ENCODE data around the gene CNTNAP2. TPM values are rescaled to one million over a fixed set of nuclear protein-coding genes. Genes with fewer than 3 reads are reported as not detected.

The CNTNAP2 gene
- total and polyA plus RNA-seq, 9 of the 15 experiments (the other 6 are each of a cell fraction or from before 2014, with no cell fraction given) = 0.04 to 0.62 (median 0.09) TPM; not detected in 4

DNA sequence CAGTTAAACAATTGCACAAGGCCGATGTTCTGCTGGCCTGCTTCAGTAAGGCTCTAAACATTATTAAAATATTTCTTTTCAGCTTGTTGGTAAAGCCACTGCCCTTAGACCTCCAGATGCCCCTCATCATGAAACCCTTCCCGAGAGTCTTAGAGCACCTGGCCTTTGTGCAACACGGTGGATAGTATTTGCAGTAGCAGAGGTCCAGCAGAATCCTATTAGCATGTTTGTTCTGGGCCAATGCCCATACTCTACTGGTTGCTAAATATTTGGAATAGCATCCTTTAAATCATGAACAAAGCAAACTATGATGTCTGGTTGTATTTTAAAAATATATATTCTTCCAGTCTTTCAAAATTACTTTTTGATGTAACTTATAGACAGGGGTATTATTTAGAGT, 584.6 kb downstream of the CNTNAP2 start:
- Histone ChIP-seq H2AFZ (ENCODE audit: low read depth, low read length) (no peak overlapping the region), H4K20me1 (replicated peaks; ENCODE audit: control insufficient read depth, insufficient read depth, low read length) (no peaks in the 10 kb centered on the region), H3K4me2 (ENCODE audit: insufficient read depth, low read length) (no peak overlapping the region), H3K9me1 (ENCODE audit: control insufficient read depth, insufficient read depth, low read length) (no peaks in the 10 kb centered on the region), H3K4me3 (no peak overlapping the region), H3K36me3 (ENCODE audit: control insufficient read depth, insufficient read depth, low read length) (no peaks in the 10 kb centered on the region), H3K9ac (ENCODE audit: insufficient read depth in 1 of 2, low read depth in 2 of 2, low read length in 2 of 2) (no peak overlapping the region), H3K4me1 (replicated peaks in 1 of 2; ENCODE audit: control insufficient read depth in 2 of 2, insufficient read depth in 2 of 2, low read length in 2 of 2) (no peaks in the 10 kb centered on the region), H3K9me3 (replicated peaks; ENCODE audit: control insufficient read depth, insufficient read depth, low read depth, low read length) (no peaks in the 10 kb centered on the region), H3K79me2 (ENCODE audit: control insufficient read depth, insufficient read depth, low read length) (no peaks in the 10 kb centered on the region), H3K27me3 (ENCODE audit: control insufficient read depth in 2 of 2, insufficient read depth in 2 of 2, low read length in 2 of 2) (no peaks in the 10 kb centered on the region), H3K27ac (ENCODE audit: extremely low read depth, low read depth, low read length) (no peak overlapping the region)
- DNase-seq (ENCODE audit: extremely low read depth in 1 of 4, low spot score in 3 of 4) = no peak
- WGBS (ENCODE audit: insufficient coverage, low coverage, missing lambda C conversion rate) = 2% methylated on average over 3 of the region's 3 CpGs
- intact Hi-C loops (cut with micrococcal nuclease) = loop anchor here (1.0 kb wide), 1 partner anchor 8 kb away; no protein-coding TSS in a partner anchor
- no peak for FAIRE-seq
- ChIA-PET CTCF (ENCODE audit: low intra/inter-chr PET ratio) (no interaction called here), POLR2A (no interaction called here)
- no peak for ATAC-seq
- in situ Hi-C loops (cut with MboI) = no loop called here
- no TSS peak for BruUV-seq (replicated peaks)
- no peak for TF ChIP-seq SIRT6 (IDR thresholded peaks at IDR 0.05; ENCODE audit: low read depth, low read length)
- TF ChIP-seq ZKSCAN1 (IDR thresholded peaks at IDR 0.05; ENCODE audit: low read depth, low read length) = no peak
- TF ChIP-seq ZNF140 (CRISPR knock-in tag; IDR thresholded peaks at IDR 0.05) = no peak
- TF ChIP-seq ZMIZ1 (IDR thresholded peaks at IDR 0.05; ENCODE audit: low read depth in 2 of 2, low read length in 2 of 2) = no peak
- no peak for TF ChIP-seq TCFL5 (CRISPR knock-in tag; conservative IDR thresholded peaks at IDR 0.05)
- no peak for TF ChIP-seq ARHGAP35 (IDR thresholded peaks at IDR 0.05; ENCODE audit: partially characterized antibody)
- TF ChIP-seq ZNF75A (CRISPR knock-in tag; IDR thresholded peaks at IDR 0.05) = no peak
- no peak for TF ChIP-seq KLF6 (CRISPR knock-in tag; IDR thresholded peaks at IDR 0.05; ENCODE audit: borderline replicate concordance)
- TF ChIP-seq PURB (CRISPR knock-in tag; IDR thresholded peaks at IDR 0.05; ENCODE audit: low read depth) = no peak
- TF ChIP-seq JUN (IDR thresholded peaks at IDR 0.05; ENCODE audit: borderline replicate concordance, low read depth, low read length) = no peak
- TF ChIP-seq JUN (CRISPR knock-in tag; IDR thresholded peaks at IDR 0.05; ENCODE audit: borderline replicate concordance) = no peak
- TF ChIP-seq GABPB1 (CRISPR knock-in tag; IDR thresholded peaks at IDR 0.05) = no peak
- TF ChIP-seq, protein P1, sequence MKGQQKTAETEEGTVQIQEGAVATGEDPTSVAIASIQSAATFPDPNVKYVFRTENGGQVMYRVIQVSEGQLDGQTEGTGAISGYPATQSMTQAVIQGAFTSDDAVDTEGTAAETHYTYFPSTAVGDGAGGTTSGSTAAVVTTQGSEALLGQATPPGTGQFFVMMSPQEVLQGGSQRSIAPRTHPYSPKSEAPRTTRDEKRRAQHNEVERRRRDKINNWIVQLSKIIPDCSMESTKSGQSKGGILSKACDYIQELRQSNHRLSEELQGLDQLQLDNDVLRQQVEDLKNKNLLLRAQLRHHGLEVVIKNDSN (CRISPR knock-in tag; IDR thresholded peaks at IDR 0.05) = no peak
- no peak for TF ChIP-seq ZNF282 (CRISPR knock-in tag; IDR thresholded peaks at IDR 0.05)
- TF ChIP-seq ZNF699 (CRISPR knock-in tag; IDR thresholded peaks at IDR 0.05; ENCODE audit: insufficient replicate concordance) = no peak
- TF ChIP-seq ELF2 (CRISPR knock-in tag; IDR thresholded peaks at IDR 0.05) = no peak
- TF ChIP-seq DNMT1 (IDR thresholded peaks at IDR 0.05) = no peak
- TF ChIP-seq BRD9 (IDR thresholded peaks at IDR 0.05; ENCODE audit: low read depth, partially characterized antibody) = no peak
- TF ChIP-seq BACH1 (tag; IDR thresholded peaks at IDR 0.05) = no peak
- TF ChIP-seq ZNF780A (CRISPR knock-in tag; IDR thresholded peaks at IDR 0.05) = no peak
